HG02981 (cell line): ENCODE results near the gene ITSN1.
"Not testable (repeated sequence)": the region's sequence is repeated elsewhere in the genome, so short reads cannot be mapped to it uniquely, and the experiment has no call there.

Experiments used
- ATAC-seq: cut with Tn5 transposase; IDR thresholded peaks from one replicate; pipeline ENCODE4 v1.9.1; 2021; ENCODE audit warnings: mild to moderate bottlenecking, moderate library complexity; ENCODE audit not compliant: unreplicated experiment

ITSN1 gene

DNA sequence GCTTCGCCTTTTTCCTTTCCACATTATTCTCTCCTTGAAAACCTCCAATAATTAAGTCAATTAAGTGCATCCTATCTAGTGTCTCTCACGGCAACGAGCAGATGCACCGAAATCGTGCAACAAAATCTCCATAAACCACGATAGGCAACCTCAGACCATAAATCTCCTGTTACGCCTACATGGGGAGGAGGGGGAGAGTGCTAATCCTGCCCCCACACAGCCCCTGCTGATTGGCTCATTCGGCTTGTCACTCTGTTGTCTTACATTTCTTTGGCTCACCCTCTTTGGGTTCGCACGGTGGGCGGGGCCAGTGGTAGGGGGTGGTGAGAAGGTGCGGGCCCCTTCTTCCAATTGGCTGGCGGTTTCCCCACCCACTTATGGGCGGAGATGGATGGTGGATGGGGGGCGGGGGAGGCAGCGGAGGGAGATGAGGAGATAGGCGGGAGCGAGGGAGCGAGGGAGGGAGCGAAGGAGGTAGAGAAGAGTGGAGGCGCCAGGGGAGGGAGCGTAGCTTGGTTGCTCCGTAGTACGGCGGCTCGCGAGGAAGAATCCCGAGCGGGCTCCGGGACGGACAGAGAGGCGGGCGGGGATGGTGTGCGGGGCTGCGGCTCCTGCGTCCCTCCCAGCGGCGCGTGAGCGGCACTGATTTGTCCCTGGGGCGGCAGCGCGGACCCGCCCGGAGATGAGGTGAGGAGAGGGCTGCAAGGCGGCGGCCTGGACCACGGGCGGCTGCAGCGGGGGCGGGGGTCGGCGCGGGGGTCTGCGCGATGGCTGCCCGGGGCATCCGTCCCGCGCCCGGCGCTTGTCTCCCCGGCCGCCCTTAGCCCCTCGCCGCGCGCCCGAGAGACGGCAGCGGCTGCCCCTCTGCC lies at the start of gene ITSN1:
Gene ITSN1, plus strand, starts transcription at position 475 of the 869 bp plus-strand sequence. CDS start 76,328 bp downstream, outside the sequence.
- peak; percentile 84 for ATAC-seq

DNA sequence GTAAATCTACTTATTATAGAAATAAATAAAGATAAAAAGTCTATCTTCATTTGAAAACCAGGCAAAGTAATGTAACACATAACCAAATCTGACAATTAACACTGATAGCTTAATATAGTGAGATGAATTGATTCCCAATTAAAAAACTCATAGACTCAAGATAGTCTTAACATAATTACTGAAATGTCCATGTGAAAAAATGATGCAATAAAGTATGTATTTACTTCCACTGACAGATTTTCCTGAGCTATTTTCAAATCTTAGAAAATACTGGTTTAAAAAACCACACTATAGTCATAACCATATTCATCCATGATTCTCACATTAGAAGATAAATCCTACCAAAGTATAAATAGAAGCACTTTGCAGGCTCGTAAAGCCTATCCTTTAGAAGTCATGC lies 44.2 kb upstream of the ITSN1 start:
- no peak for ATAC-seq

DNA sequence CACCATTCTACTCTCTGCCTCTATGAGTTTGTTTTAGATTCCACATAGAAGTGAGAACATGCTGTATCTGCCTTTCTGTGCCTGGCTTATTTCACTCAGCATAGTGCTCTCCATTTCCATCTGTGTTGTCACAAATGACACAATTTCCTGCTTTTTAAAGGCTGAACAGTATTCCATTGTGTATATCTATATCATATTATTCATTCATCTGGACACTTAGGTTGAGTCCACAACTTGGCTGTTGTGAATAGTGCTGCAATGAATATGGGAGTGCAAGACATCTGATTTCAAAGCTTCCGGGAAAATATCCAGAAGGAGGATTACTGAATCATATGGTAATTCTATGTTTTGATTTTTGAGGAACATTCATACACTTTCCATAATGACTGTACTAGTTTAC lies 33.7 kb upstream of the ITSN1 start:
- no peak for ATAC-seq

DNA sequence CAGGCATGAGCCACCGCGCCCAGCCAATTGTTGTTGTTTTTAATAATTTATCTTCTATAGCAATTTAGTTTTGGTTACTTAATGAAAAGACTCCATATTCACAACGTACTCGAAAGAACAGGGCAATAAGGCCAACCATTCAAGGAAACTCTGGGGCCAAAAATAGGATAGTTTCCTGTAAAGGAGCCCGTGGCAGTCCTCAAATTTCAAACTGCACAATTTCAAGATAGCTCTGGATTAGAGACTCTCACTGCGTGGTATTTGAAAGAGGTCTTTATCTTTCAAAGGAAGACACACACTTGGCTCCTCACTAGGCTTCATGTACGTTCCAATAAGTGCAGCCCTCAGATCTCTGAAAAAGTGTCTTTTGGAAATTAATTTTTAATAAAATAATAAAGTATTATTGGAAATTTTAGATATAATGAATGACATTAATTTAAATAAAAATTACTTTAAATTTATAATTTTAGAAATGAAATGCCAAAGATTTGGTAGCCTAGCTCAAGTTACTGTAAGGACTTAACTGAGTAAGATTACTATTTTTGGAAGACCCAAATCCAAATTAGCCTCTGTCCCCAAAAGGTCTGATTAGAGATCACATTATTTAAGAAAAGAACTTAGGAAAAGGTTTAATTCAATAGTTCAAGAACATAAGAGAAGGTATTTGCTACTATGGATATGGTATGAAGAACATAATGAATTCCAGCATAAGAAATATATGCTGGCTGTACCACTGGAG lies 31.1 kb upstream of the ITSN1 start:
- ATAC-seq: no peak

DNA sequence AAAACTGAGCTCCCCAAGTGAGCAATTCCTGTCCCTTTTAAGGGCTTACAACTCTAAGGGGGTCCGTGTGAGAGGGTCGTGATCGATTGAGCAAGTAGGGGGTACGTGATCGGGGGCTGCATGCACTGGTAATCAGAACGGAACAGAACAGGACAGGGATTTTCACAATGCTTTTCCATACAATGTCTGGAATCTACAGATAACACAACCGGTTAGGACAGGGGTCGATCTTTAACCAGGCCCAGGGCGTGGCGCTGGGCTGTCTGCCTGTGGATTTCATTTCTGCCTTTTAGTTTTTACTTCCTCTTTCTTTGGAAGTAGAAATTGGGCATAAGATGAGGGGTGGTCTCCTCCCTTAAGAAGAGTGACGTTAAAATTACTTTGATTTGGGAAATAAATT lies 24.7 kb upstream of the ITSN1 start:
- ATAC-seq: not testable (repeated sequence)

DNA sequence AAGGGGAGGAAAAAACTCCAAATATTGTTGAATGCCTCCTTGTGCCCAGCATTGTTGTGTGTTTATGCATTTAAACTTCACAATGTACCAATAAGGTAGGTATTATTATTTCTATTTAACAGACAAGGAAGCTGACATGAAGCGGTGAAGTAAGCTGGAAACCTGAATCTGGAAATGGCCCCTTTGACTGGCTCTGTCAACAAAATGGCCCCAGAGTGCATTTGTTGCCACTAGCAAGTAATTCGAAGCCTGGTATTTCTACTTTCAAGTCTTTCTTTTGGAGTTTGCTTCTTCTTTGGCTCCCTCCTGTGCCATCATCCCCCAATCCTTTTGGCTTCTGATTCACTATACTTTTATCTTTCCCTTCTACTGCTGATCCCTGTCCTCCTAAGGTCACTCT lies 23.9 kb upstream of the ITSN1 start:
- no peak for ATAC-seq

DNA sequence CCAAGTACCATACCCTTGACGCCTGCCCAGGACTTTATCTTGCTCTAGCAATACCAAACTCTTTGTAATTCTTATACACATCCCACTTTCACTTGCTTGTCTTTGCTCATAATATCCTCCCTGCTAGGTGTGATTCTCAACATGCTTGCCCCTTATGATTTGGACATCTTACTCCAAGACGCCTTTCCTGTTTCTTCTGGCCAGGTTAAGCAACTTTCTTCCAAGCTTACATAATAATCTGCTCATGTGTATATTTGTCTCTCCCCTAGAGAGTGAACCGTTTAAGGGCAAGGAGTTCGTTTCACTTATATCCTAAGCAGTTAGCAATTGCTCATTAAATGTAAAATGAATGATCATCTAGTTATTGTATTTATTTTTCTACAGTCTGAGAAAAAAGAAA lies 22.6 kb upstream of the ITSN1 start:
- no peak for ATAC-seq

DNA sequence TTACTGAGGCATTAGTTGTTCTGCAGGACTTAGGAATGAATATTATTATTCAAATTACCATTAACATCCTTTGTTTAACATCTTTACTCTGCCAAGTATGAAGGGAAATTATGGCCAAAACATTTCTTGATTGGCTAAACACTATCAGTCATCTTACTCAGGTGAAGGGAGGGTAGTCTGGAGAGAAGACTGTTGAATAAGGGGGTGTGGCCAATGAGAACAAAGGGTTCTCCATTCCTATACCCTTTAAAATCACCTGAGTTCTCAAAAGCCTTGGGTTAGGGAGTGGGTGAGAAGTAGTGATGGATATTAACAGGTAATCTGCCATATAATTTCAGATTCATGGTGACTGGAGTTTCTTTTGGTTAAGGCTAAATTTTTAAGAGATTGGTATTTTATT lies 20.0 kb upstream of the ITSN1 start:
- ATAC-seq: no peak

DNA sequence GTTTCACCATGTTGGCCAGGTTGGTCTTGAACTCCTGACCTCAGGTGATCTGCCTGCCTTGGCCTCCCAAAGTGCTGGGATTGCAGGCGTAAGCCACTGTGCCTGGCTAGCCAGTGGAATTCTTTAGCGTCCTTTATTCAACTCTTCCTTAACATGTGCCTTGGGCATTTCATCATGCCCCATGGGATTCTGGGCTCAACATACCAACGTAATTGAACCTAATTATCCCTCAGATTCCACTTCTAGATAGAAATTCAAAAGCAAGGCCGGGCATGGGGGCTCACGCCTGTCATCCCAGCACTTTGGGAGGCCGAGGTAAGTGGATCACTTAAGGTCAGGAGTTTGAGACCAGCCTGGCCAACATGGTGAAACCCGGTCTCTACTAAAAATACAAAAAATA lies 16.1 kb upstream of the ITSN1 start:
- not testable (repeated sequence) for ATAC-seq

DNA sequence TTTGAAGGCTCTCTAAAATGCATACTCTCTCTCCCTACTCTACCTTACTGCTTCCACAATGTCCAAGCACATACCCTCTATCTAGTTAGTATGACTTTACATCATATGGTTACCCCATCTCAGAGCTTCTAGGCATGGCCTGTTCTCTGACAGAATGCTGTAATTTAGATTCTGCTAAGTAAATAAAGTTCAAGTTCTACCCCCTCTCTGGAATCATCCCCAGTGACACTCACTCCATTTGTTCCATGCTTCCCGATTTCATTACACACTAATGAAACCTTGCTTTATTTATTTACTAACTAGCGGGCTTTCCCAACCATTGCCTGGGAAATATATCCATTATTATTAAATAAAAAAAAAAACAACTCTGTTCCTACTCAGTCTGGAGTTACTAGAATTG lies 8.0 kb upstream of the ITSN1 start:
- ATAC-seq: no peak

DNA sequence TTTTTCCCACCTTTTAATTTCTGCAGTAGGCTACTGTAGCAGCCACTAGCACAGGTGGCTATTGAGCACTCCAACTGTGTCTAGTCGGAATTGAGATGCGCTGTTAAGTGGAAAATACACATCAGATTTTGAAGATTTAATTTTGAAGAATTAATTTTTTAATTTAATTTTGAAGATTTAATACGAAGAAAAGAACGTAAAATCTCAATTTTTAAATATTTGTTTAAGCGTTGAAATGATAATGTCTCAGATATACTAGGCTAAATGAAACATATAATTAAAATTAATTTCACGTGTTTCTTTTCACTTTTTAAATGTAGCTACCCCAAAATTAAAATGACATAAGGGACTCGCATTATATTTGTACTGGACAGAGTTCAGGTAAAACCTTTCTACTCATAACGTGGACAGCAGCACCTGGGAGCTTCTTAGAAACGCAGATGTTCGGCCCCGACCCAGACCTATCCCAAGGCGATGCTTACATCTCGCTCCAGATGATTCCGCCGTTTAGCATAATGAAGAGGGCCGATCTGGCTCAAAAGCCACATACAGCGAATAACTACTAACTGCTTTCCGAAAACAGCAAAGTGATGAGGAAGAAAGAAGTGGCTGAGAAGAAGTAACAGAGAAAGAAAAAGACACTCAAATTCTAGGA lies 1.5 kb upstream of the ITSN1 start:
- no peak for ATAC-seq

DNA sequence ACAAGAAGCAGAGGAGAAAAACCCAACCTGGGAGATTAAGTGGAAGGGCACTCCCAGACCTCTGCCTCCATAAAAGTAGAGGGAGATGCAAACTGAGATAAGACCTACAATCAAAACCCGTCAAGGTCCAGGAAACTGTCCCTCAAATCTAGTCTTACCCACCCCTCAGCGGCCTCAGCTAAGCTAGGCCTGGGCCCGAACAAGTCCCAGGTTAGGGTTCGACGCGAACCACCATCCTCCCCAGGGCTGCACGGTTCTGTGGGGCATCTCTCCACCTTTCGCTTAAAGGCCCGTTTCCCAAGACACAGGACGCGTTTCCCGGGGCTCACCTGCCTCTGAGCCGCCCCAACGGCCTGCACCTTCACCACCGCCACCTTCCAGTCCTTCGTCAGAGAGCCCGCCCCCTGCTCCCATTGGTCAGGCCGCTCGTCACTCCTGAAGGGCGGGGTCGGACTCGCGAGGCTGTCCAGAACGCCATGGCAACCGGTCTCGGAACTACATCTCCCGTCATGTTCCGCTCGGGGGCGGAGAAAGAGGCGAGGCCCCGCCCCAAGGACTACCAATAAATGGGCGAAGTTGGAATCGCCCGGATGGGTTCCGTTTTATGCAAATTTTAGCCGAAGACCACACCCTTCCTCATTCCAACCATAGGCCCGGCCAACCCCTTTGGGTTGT lies 812 bp upstream of the ITSN1 start, which contains the start of gene CRYZL1:
Gene CRYZL1, minus strand, starts transcription at position 390 of the 675 bp plus-strand sequence. CDS start 10,190 bp downstream, outside the sequence.
- ATAC-seq: peak; percentile 83

DNA sequence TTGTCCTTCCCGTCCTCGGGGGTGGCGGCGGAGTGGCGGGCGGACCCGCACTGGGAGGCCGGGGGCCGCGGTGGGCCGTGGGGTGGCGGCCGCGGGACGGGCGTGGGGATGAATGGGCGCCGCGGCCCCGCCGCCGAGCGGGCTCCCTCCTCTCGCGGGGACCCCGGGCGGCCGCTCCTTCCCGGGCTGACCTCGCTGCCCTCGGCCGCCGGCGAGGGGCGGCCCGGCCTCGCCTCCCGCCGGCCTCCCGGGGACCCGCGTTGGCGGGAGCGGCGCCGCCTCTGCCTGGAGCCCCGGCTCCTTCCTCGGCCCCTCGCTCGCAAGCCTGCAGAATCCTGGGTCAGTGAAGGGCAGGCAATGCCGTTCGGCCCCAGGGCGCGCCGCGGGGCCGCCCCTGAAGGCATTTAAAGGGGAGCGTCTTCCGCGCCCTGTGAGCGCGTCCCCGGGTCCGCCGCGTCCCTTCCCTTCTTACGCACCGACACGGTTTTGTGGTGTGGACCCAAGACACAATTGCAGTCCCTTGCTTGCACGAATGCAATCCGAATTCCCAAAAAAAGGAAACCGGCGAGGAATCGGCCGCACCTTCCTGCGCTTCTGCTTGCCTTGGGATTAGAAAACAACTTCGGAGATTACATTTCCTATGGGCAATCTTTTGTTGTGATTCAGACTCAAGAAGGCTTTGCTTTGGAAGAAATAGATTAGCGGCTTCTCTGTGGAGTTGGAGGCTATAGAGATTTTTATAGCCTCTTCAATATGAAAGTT lies 776 bp downstream of the ITSN1 start:
- no peak for ATAC-seq

DNA sequence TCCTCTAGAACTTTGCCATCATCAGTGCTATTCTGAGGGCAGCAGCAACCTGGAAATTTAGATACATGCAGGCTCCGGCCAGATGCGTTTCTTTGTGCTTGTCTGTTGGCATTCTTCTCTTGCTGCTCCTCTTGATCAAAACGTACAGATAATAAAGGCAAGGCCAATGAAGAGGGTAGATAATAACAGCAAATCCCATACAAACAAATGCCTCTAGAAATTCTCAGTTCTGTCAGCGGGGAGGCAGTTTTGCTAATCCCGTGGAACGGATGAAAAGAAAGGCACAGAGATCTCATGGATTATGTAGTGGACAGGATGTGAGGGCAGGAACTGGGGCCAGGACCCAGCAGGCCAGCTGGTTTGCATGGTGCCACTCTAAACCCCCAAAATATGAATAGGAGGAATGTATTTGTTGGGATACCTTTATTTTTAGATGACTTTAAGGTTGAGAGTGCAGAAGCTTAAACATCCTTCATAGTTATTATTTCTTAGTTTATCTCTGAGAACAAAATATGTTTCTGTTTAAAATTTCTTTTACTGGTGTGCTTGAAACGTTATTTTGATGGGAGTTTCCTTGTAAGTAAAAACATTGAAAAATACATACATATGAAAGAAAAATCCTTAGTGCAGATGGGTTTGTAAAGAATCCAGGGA lies 1.5 kb downstream of the ITSN1 start:
- ATAC-seq: no peak

DNA sequence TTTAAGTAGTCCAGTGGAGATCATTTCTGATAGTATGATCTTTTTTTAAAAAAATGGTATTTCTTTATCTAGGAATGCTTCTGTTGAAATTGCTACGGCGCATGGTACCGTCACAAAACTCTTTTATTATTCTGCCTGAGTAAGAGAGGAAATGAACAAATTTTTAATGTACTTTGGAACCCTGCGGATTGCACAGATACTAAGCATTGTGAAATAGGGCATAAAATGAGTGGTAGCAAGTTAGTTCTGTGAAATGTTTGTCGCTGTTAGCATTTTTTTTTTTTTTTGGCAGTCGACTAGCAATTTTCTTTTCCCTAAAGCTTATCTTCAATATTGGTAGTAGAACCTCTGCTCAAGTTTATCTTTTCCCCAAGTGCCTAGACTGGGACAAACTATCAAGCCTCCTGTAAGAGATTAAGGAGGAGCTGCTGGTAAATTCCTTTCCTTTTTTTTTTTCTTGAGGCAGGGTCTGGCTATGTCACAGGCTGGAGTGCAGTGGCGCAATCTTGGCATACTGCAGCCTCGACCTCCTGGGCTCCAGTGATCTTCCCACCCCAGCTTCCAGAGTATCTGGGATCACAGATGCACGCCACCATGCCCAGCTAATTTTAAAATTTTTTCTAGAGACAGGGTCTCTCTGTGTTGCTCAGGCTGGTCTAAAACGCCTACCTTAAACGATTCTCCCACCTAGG lies 2.2 kb downstream of the ITSN1 start:
- no peak for ATAC-seq

DNA sequence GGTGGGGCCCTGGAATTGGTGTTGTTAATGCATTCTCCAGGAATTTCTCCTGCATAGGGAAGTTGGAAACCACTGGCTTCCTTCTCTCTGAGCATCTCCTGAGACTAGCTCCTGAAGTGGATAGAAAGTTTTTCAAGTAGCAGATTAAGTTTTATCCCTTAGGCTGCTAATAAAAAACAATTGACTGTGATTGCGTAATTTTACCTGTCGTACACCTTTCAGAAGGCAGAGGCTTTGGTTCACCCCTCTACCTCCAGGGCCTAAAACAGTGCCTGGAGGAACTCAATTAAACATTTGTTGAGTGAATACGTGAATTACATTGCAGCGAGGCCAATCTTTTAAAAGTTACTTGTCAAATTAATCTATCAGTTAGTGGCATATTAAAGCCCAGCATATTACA lies 3.4 kb downstream of the ITSN1 start:
- no peak for ATAC-seq

DNA sequence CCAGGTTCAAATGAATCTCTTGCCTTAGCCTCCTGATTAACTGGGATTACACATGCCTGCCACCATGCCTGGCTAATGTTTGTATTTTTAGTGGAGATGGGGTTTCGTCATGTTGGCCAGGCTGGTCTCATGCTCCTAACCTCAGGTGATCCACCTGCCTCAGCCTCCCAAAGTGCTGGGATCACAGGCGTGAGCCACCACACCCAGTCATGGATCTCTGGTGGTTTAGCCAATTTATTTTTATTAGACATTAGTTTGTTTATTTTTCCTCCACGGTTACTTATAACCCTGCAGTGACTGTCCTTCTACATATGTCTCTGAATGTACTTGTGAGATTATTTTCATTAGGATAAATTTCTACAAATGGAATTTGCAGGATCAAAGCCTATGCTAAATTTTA lies 5.3 kb downstream of the ITSN1 start:
- ATAC-seq: no peak

DNA sequence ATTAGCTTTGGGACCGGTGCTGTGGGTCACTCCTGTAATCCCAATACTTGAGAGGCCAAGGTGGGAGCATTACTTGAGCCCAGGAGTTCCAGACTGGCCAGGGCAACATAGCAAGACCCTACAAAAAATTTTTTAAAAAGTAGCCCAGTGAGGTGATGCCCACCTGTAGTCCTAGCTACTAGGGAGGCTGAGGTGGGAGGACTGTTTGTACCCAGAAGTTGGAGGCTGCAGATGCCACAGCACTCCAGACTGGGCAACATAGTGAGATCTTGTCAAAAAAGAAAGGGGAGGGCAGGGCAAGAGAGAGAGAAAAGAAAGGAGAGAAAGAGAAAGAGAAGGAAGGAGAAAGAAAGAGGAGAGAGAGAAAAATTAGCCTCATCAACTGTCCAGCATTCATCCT lies 6.3 kb downstream of the ITSN1 start:
- ATAC-seq: no peak

DNA sequence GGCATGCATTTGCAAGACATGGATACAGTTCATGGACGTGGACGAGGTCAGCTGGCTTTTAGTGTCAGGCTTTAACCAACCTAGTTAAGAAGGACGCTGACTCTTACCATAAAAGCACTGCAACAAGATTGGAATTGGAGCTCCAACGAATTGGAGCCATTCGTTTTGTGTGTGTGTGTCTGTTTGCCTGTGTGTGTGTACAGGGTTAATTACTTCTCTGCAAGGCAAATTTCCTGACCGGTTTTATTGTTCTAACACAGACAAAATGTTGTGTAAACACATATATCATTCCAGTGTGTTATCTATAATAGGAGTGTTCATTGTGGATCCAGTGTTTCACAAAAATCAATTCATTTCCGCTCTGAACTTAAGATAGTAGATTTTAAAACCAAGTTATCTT lies 7.9 kb downstream of the ITSN1 start:
- no peak for ATAC-seq
